ENCODE data around the gene NXPE4. TPM values are rescaled to one million over a fixed set of nuclear protein-coding genes. Genes with fewer than 3 reads are reported as not detected.

NXPE4 gene
- total and polyA plus RNA-seq, 2 of the 8 experiments (the other 6 are each of a cell fraction or from before 2014, with no cell fraction given) = not detected

DNA sequence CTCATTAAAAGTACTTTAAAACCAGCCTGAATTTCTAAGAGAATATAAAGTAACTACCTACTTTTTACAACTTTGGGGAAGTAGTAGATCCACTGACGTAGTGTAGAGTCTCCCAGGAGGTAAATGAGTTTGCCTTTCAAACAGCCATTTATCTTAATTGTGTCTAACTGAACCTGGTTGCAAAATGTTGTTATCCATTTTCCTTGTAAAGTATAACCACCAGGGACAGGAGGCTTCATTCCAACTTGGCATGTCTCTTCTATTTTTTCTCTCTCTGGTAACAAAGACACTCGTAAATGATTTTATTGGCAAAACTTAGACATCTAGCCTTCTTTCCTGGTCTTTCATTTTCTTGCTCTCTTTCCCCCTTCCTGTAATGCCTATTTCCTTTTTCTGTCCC, 72.8 kb downstream of the NXPE4 start:
- Histone ChIP-seq H3K4me1 (replicated peaks in 1 of 4; ENCODE audit: control insufficient read depth in 3 of 4, insufficient read depth in 4 of 4, low read length in 3 of 4) (no peaks in the 10 kb centered on the region), H3K23ac (ENCODE audit: insufficient read length) (no peak overlapping the region), H4K8ac (ENCODE audit: extremely low read depth, insufficient read depth, low read length) (no peak overlapping the region), H3K4me3 (ENCODE audit: extremely low read depth in 1 of 4, insufficient read depth in 2 of 4, low read depth in 3 of 4, low read length in 4 of 4) (no peak overlapping the region), H3K23me2 (ENCODE audit: low read depth, low read length) (no peaks in the 10 kb centered on the region), H2BK120ac (replicated peaks; ENCODE audit: low read depth, low read length) (no peak overlapping the region), H3K79me1 (ENCODE audit: low read depth, low read length) (no peaks in the 10 kb centered on the region), H3K4me2 (ENCODE audit: insufficient read depth in 1 of 2, low read depth in 2 of 2, low read length in 2 of 2) (no peak overlapping the region), H2AK5ac (ENCODE audit: low read depth, low read length) (no peak overlapping the region), H3K79me2 (ENCODE audit: control insufficient read depth in 1 of 2, insufficient read depth in 2 of 2, low read length in 2 of 2) (no peaks in the 10 kb centered on the region), H3K27me3 (replicated peaks in 1 of 4; ENCODE audit: control insufficient read depth in 3 of 4, extremely low read depth in 1 of 4, insufficient read depth in 3 of 4, low read length in 3 of 4) (no peaks in the 10 kb centered on the region; a peak in 1 of 7 replicates), H3K18ac (ENCODE audit: extremely low read depth, low read length) (no peak overlapping the region), H3K9me3 (ENCODE audit: insufficient read depth in 2 of 2, low read depth in 1 of 2, low read length in 1 of 2) (peaks cover 8 to 16% of the 10 kb centered on the region in 2 experiments; a peak in 3 of 4 replicates), H4K91ac (replicated peaks; ENCODE audit: insufficient read length, low read length) (no peak overlapping the region), H3K4ac (replicated peaks; ENCODE audit: insufficient read length, low read depth, low read length) (no peak overlapping the region), H2BK15ac (ENCODE audit: low read length) (no peak overlapping the region), H2AFZ (ENCODE audit: low read length) (no peak overlapping the region), H4K5ac (ENCODE audit: insufficient read length, low read depth, low read length) (no peak overlapping the region), H3K9ac (replicated peaks in 1 of 4; ENCODE audit: extremely low read depth in 1 of 4, low read depth in 3 of 4, low read length in 3 of 4) (no peak overlapping the region), H2BK12ac (ENCODE audit: low read depth, low read length) (no peak overlapping the region), H3K27ac (ENCODE audit: low read depth, low read length) (no peak overlapping the region), H3K36me3 (ENCODE audit: control insufficient read depth in 2 of 4, insufficient read depth in 4 of 4, low read length in 3 of 4) (no peaks in the 10 kb centered on the region; a peak in 1 of 8 replicates), H3K56ac (replicated peaks; ENCODE audit: insufficient read length, low read depth, low read length) (no peak overlapping the region), H2BK20ac (ENCODE audit: low read length) (no peak overlapping the region), H2BK5ac (ENCODE audit: low read depth, low read length) (no peak overlapping the region), H4K20me1 (replicated peaks in 1 of 2; ENCODE audit: control insufficient read depth in 1 of 2, insufficient read depth in 2 of 2, low read length in 2 of 2) (no peaks in the 10 kb centered on the region), H3K14ac (ENCODE audit: insufficient read length) (no peak overlapping the region)
- WGBS, 2 experiments (ENCODE audit: extremely low coverage in 1 of 2, insufficient coverage in 1 of 2, insufficient read length in 1 of 2, insufficient replicate concordance in 2 of 2, low coverage in 1 of 2, low lambda C conversion rate in 2 of 2, missing lambda C conversion rate in 1 of 2) = 86% methylated on average over 2 of the region's 2 CpGs; no CpG with 5 or more reads in 1 of the 2 experiments
- ChIA-PET POLR2A (ENCODE audit: partially characterized antibody) (interaction anchor here (0.8 kb wide), 1 partner anchor 84 kb away, joined by 3 read pairs; the partner anchor contains the start of gene REXO2), CTCF (ENCODE audit: partially characterized antibody) (no interaction called here)
- FAIRE-seq (no peak), DNase-seq (ENCODE audit: low read depth in 1 of 2, low spot score in 2 of 2) (no peak)
- TF ChIP-seq NANOG (IDR thresholded peaks at IDR 0.05; ENCODE audit: insufficient read depth, low read depth, low read length, poor library complexity, severe bottlenecking) = no peak
- TF ChIP-seq CEBPB (IDR thresholded peaks at IDR 0.05; ENCODE audit: low read depth, low read length) = no peak
- no peak for TF ChIP-seq CBX5 (IDR thresholded peaks at IDR 0.05; ENCODE audit: low read depth, low read length)
- no peak for TF ChIP-seq TEAD4 (IDR thresholded peaks at IDR 0.05; ENCODE audit: low read depth, low read length)
- no peak for TF ChIP-seq CREB1 (IDR thresholded peaks at IDR 0.05)
- no peak for TF ChIP-seq BCL11A (IDR thresholded peaks at IDR 0.05; ENCODE audit: low read depth in 2 of 2, low read length in 2 of 2)
- no peak for TF ChIP-seq ZNF274 (IDR thresholded peaks at IDR 0.05; ENCODE audit: borderline replicate concordance, extremely low read depth, low read length)
- TF ChIP-seq SUZ12 (IDR thresholded peaks at IDR 0.05; ENCODE audit: low read length) = no peak
- no peak for TF ChIP-seq SP4 (IDR thresholded peaks at IDR 0.05; ENCODE audit: low read length)
- no peak for TF ChIP-seq MAFK (IDR thresholded peaks at IDR 0.05; ENCODE audit: low read depth, low read length)
- TF ChIP-seq MAX (IDR thresholded peaks at IDR 0.05) = no peak
- no peak for TF ChIP-seq SIN3A (conservative IDR thresholded peaks at IDR 0.05 in 1 of 2, IDR thresholded peaks at IDR 0.05 in 1 of 2; ENCODE audit: low read depth in 1 of 2, low read length in 2 of 2)
- TF ChIP-seq POU5F1 (IDR thresholded peaks at IDR 0.05; ENCODE audit: low read depth, low read length) = no peak
- TF ChIP-seq E2F6 (IDR thresholded peaks at IDR 0.05) = no peak

Measured in H1 (cell line).